Measurements from ENCODE around the gene NCKAP5.

The NCKAP5 gene

DNA sequence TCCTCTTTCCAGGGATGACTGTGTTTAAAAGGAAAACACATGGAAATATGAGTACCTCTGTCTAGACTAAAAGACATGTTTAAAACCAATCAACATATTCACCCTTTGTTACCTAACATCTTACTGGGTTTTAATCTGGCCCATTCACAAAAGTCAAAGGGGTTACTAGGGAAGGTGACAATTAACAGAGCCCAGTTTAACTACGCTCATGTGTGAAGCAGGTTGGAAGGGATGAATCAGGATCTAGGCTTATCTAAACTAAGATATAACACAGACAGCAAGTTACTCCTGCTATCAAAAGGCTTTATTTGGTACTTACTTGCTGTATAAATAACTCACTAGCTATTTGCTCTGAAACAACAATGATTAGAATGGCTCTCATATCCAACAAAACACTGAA is 337.0 kb downstream of the NCKAP5 start:
- in situ Hi-C loops (cut with HindIII; ENCODE audit: low pct_ligation_motif_present, low sequenced_read_pairs): no loop called here
- DNase-seq: no peak
- Histone ChIP-seq H3K4me3 (ENCODE audit: low read depth, low read length) (no peak overlapping the region), H3K27ac (no peak overlapping the region), H3K36me3 (replicated peaks) (no peaks in the 10 kb centered on the region), H3K27me3 (replicated peaks) (no peaks in the 10 kb centered on the region)
- TF ChIP-seq, protein P1, sequence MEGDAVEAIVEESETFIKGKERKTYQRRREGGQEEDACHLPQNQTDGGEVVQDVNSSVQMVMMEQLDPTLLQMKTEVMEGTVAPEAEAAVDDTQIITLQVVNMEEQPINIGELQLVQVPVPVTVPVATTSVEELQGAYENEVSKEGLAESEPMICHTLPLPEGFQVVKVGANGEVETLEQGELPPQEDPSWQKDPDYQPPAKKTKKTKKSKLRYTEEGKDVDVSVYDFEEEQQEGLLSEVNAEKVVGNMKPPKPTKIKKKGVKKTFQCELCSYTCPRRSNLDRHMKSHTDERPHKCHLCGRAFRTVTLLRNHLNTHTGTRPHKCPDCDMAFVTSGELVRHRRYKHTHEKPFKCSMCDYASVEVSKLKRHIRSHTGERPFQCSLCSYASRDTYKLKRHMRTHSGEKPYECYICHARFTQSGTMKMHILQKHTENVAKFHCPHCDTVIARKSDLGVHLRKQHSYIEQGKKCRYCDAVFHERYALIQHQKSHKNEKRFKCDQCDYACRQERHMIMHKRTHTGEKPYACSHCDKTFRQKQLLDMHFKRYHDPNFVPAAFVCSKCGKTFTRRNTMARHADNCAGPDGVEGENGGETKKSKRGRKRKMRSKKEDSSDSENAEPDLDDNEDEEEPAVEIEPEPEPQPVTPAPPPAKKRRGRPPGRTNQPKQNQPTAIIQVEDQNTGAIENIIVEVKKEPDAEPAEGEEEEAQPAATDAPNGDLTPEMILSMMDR (IDR thresholded peaks at IDR 0.05; ENCODE audit: low read depth, low read length, missing control alignments): no peak

DNA sequence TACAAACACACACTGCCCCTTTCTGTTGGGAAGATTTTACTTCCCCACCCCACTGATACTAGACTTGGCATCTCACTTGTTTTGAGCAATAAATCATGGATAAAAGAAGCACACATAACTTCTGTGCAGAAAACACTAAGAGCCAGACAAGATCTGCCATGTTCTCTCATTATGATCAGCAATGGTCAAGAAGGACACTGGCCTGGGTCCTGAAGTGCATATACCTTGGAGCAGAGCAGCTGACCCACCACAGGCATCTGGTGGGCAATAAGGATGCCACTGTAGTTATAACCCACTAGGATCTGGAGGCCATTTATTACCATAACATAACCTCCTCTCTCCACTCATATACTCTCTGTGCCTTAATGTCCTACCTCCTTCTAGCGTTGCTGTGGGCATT is 338.3 kb downstream of the NCKAP5 start:
- H3K27me3 ChIP-seq (replicated peaks): no peaks in the 10 kb centered on the region
- H3K36me3 ChIP-seq (replicated peaks): no peaks in the 10 kb centered on the region
- in situ Hi-C loops (cut with HindIII; ENCODE audit: low pct_ligation_motif_present, low sequenced_read_pairs): no loop called here
- no peak for DNase-seq
- no peak overlapping the region for H3K4me3 ChIP-seq (ENCODE audit: low read depth, low read length)
- no peak overlapping the region for H3K27ac ChIP-seq
- TF ChIP-seq, protein P1 (IDR thresholded peaks at IDR 0.05; ENCODE audit: low read depth, low read length, missing control alignments): no peak

DNA sequence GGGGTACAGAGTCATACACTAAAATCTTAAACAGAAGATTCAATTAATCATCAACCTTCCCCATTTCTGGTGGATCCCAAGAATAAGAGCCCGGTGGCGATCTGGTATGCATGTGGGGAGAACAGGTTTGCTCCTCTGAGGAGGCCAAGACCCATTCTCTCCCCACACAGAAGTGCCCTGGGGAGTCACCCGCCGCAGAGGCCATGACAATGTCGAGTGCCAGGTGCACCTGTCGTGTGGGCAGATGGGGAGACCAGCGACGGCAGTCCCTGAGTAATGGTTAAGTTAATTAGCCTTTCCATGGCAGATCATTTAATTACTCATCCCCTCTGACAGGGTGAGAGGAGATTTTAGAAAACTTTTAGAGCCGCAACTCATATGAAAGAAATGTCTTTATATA is 345.0 kb downstream of the NCKAP5 start:
- Histone ChIP-seq H3K4me3 (ENCODE audit: low read depth, low read length) (no peak overlapping the region), H3K27me3 (replicated peaks) (no peaks in the 10 kb centered on the region), H3K27ac (no peak overlapping the region), H3K36me3 (replicated peaks) (no peaks in the 10 kb centered on the region)
- in situ Hi-C loops (cut with HindIII; ENCODE audit: low pct_ligation_motif_present, low sequenced_read_pairs): no loop called here
- TF ChIP-seq, protein P1 (IDR thresholded peaks at IDR 0.05; ENCODE audit: low read depth, low read length, missing control alignments): no peak
- DNase-seq: no peak

DNA sequence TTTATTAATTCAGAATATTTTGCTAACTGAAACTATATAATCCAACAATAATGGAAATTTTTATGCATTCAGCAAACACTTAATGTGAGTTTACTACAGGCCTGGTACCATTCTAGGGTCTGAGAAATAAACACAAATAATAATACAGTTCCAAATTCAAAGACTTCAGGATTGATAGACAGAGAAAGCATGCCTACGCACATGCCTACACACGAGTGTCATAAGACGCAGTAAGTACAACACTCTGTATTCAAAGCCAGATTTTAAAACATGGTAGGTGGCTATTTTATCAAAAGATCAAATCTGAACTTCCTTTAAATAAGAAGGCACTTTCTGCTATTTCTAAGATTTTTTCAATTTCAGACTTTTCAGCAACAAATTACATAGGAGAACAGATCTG is 346.9 kb downstream of the NCKAP5 start:
- Histone ChIP-seq H3K27me3 (replicated peaks) (no peaks in the 10 kb centered on the region), H3K36me3 (replicated peaks) (no peaks in the 10 kb centered on the region), H3K27ac (no peak overlapping the region), H3K4me3 (ENCODE audit: low read depth, low read length) (no peak overlapping the region)
- in situ Hi-C loops (cut with HindIII; ENCODE audit: low pct_ligation_motif_present, low sequenced_read_pairs): no loop called here
- DNase-seq: no peak
- TF ChIP-seq, protein P1 (IDR thresholded peaks at IDR 0.05; ENCODE audit: low read depth, low read length, missing control alignments): no peak

DNA sequence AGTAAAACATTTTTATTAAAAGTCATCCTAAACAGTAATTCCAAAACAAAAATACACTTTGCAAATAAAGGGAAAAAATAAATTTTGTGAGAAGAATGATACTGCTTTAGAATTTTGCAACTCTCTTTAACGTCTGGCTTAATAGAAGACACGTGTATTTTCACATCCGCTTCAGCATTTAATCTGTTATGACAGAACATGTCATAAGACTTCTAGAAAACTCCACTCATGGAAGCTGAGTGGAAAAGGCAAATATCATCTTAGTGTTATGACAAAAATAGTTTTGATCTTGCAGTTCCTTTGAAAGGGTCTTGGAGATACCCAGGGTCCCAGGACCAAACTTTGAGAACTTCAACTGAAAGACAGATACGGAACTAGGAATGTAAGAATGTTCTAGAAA is 350.1 kb downstream of the NCKAP5 start:
- no peaks in the 10 kb centered on the region for H3K36me3 ChIP-seq (replicated peaks)
- H3K27ac ChIP-seq: no peak overlapping the region
- no peak overlapping the region for H3K4me3 ChIP-seq (ENCODE audit: low read depth, low read length)
- H3K27me3 ChIP-seq (replicated peaks): no peaks in the 10 kb centered on the region
- in situ Hi-C loops (cut with HindIII; ENCODE audit: low pct_ligation_motif_present, low sequenced_read_pairs): no loop called here
- TF ChIP-seq, protein P1 (IDR thresholded peaks at IDR 0.05; ENCODE audit: low read depth, low read length, missing control alignments): no peak
- DNase-seq: no peak

DNA sequence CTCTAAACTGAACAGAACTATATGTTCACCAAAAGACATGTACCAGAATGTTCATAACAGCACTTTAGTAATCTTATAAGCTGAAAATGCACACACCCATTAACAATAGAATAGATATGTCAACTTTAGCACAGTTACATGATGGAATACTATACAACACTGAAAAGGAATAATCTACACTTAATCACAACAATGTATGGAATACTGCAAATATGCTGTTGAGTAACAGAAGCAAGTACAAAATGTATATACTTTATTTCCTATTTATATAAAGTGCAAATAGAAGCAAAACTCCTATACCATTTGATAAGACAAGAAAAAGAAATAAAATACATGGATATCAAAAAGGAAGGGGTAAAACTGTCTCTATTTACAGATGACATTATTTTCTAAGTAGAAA is 352.8 kb downstream of the NCKAP5 start:
- TF ChIP-seq, protein P1 (IDR thresholded peaks at IDR 0.05; ENCODE audit: low read depth, low read length, missing control alignments): no peak
- in situ Hi-C loops (cut with HindIII; ENCODE audit: low pct_ligation_motif_present, low sequenced_read_pairs): no loop called here
- no peak overlapping the region for H3K4me3 ChIP-seq (ENCODE audit: low read depth, low read length)
- no peaks in the 10 kb centered on the region for H3K27me3 ChIP-seq (replicated peaks)
- no peaks in the 10 kb centered on the region for H3K36me3 ChIP-seq (replicated peaks)
- DNase-seq: no peak
- H3K27ac ChIP-seq: no peak overlapping the region

Measured in brain microvascular endothelial cell (primary cell).